Measurements from ENCODE around the gene DDX21.
A peak's percentile ranks its signal among the peaks of the same experiment; 100 is the strongest.
"Not testable (repeated sequence)": the region's sequence is repeated elsewhere in the genome, so short reads cannot be mapped to it uniquely, and the experiment has no call there.

The DDX21 gene

GRCh38 chr10:68957654-68958053 is 1.7 kb downstream of the DDX21 start:
- Histone ChIP-seq H3K4me1 (ENCODE audit: insufficient read depth, low read length) (peaks cover 7% of the 10 kb centered on the region), H3K4me3 (ENCODE audit: low read length) (peak overlapping the region; percentile 87), H3K9me3 (ENCODE audit: low read length) (no peaks in the 10 kb centered on the region), H2AFZ (ENCODE audit: low read depth, low read length) (no peak overlapping the region), H3K36me3 (ENCODE audit: insufficient read depth, low read length) (peaks cover 28% of the 10 kb centered on the region), H3K27me3 (ENCODE audit: insufficient read depth, low read length) (no peaks in the 10 kb centered on the region)

- Histone ChIP-seq H2AFZ (ENCODE audit: low read depth, low read length) (no peak overlapping the region), H3K36me3 (ENCODE audit: insufficient read depth, low read length) (peaks cover 45% of the 10 kb centered on the region), H3K9me3 (ENCODE audit: low read length) (no peaks in the 10 kb centered on the region), H3K4me1 (ENCODE audit: insufficient read depth, low read length) (peaks cover 7% of the 10 kb centered on the region), H3K27me3 (ENCODE audit: insufficient read depth, low read length) (no peaks in the 10 kb centered on the region), H3K4me3 (ENCODE audit: low read length) (no peak overlapping the region)
Observed at GRCh38 chr10:68959695-68960527, 3.9 kb downstream of the DDX21 start.

GRCh38 chr10:68963151-68963550 is 7.2 kb downstream of the DDX21 start:
- H3K9me3 ChIP-seq (ENCODE audit: low read length) = no peaks in the 10 kb centered on the region
- H3K4me1 ChIP-seq (ENCODE audit: insufficient read depth, low read length) = no peaks in the 10 kb centered on the region
- peaks cover 71% of the 10 kb centered on the region for H3K36me3 ChIP-seq (ENCODE audit: insufficient read depth, low read length)
- no peaks in the 10 kb centered on the region for H3K27me3 ChIP-seq (ENCODE audit: insufficient read depth, low read length)
- no peak overlapping the region for H2AFZ ChIP-seq (ENCODE audit: low read depth, low read length)
- H3K4me3 ChIP-seq (ENCODE audit: low read length) = no peak overlapping the region

- Histone ChIP-seq H3K4me3 (ENCODE audit: low read length) (no peak overlapping the region), H2AFZ (ENCODE audit: low read depth, low read length) (no peak overlapping the region), H3K4me1 (ENCODE audit: insufficient read depth, low read length) (no peaks in the 10 kb centered on the region), H3K9me3 (ENCODE audit: low read length) (no peaks in the 10 kb centered on the region), H3K36me3 (ENCODE audit: insufficient read depth, low read length) (peaks cover 88% of the 10 kb centered on the region), H3K27me3 (ENCODE audit: insufficient read depth, low read length) (no peaks in the 10 kb centered on the region)
Observed at GRCh38 chr10:68973975-68974374, 18.0 kb downstream of the DDX21 start.

GRCh38 chr10:68975936-68976473 is 20.0 kb downstream of the DDX21 start:
- H3K4me3 ChIP-seq (ENCODE audit: low read length); H3K9me3 ChIP-seq (ENCODE audit: low read length); H3K4me1 ChIP-seq (ENCODE audit: insufficient read depth, low read length); H2AFZ ChIP-seq (ENCODE audit: low read depth, low read length); H3K27me3 ChIP-seq (ENCODE audit: insufficient read depth, low read length): not testable (repeated sequence)
- peaks cover 86% of the 10 kb centered on the region for H3K36me3 ChIP-seq (ENCODE audit: insufficient read depth, low read length)

GRCh38 chr10:68979738-68980137 is 23.8 kb downstream of the DDX21 start:
- H3K36me3 ChIP-seq (ENCODE audit: insufficient read depth, low read length) = peaks cover 81% of the 10 kb centered on the region
- H3K9me3 ChIP-seq (ENCODE audit: low read length); H3K4me1 ChIP-seq (ENCODE audit: insufficient read depth, low read length); H3K4me3 ChIP-seq (ENCODE audit: low read length); H3K27me3 ChIP-seq (ENCODE audit: insufficient read depth, low read length); H2AFZ ChIP-seq (ENCODE audit: low read depth, low read length): not testable (repeated sequence)

GRCh38 chr10:68981074-68981473 is 25.1 kb downstream of the DDX21 start:
- Histone ChIP-seq H3K9me3 (ENCODE audit: low read length) (no peaks in the 10 kb centered on the region), H3K27me3 (ENCODE audit: insufficient read depth, low read length) (no peaks in the 10 kb centered on the region), H3K4me1 (ENCODE audit: insufficient read depth, low read length) (no peaks in the 10 kb centered on the region), H3K4me3 (ENCODE audit: low read length) (no peak overlapping the region), H3K36me3 (ENCODE audit: insufficient read depth, low read length) (peaks cover 74% of the 10 kb centered on the region), H2AFZ (ENCODE audit: low read depth, low read length) (no peak overlapping the region)

GRCh38 chr10:68982389-68982788 is 26.4 kb downstream of the DDX21 start:
- Histone ChIP-seq H3K4me1 (ENCODE audit: insufficient read depth, low read length) (no peaks in the 10 kb centered on the region), H3K27me3 (ENCODE audit: insufficient read depth, low read length) (no peaks in the 10 kb centered on the region), H3K4me3 (ENCODE audit: low read length) (no peak overlapping the region), H2AFZ (ENCODE audit: low read depth, low read length) (no peak overlapping the region), H3K36me3 (ENCODE audit: insufficient read depth, low read length) (peaks cover 64% of the 10 kb centered on the region), H3K9me3 (ENCODE audit: low read length) (no peaks in the 10 kb centered on the region)

GRCh38 chr10:68987611-68988010 is 31.6 kb downstream of the DDX21 start:
- Histone ChIP-seq H3K27me3 (ENCODE audit: insufficient read depth, low read length) (no peaks in the 10 kb centered on the region), H2AFZ (ENCODE audit: low read depth, low read length) (no peak overlapping the region), H3K9me3 (ENCODE audit: low read length) (no peaks in the 10 kb centered on the region), H3K36me3 (ENCODE audit: insufficient read depth, low read length) (peaks cover 29% of the 10 kb centered on the region), H3K4me3 (ENCODE audit: low read length) (no peak overlapping the region), H3K4me1 (ENCODE audit: insufficient read depth, low read length) (peaks cover 14% of the 10 kb centered on the region)

GRCh38 chr10:68988530-68989316 is 32.8 kb downstream of the DDX21 start, which contains the start of gene KIFBP:
TSS of gene KIFBP (plus strand) at chr10:68988803. CDS start at chr10:68988833, 30 bp downstream.
- Histone ChIP-seq H3K4me1 (ENCODE audit: insufficient read depth, low read length) (peaks cover 15% of the 10 kb centered on the region), H2AFZ (ENCODE audit: low read depth, low read length) (peak within 1 kb of the TSS; percentile 64), H3K9me3 (ENCODE audit: low read length) (no peaks in the 10 kb centered on the region), H3K27me3 (ENCODE audit: insufficient read depth, low read length) (no peaks in the 10 kb centered on the region), H3K4me3 (ENCODE audit: low read length) (peak within 1 kb of the TSS; percentile 81), H3K36me3 (ENCODE audit: insufficient read depth, low read length) (peaks cover 24% of the 10 kb centered on the region)

GRCh38 chr10:68989317-68989990 is 33.5 kb downstream of the DDX21 start:
- Histone ChIP-seq H3K9me3 (ENCODE audit: low read length) (no peaks in the 10 kb centered on the region), H3K4me3 (ENCODE audit: low read length) (peak overlapping the region; percentile 81), H3K36me3 (ENCODE audit: insufficient read depth, low read length) (peaks cover 17% of the 10 kb centered on the region), H2AFZ (ENCODE audit: low read depth, low read length) (peak overlapping the region; percentile 64), H3K27me3 (ENCODE audit: insufficient read depth, low read length) (no peaks in the 10 kb centered on the region), H3K4me1 (ENCODE audit: insufficient read depth, low read length) (peaks cover 15% of the 10 kb centered on the region)

- peaks cover 15% of the 10 kb centered on the region for H3K4me1 ChIP-seq (ENCODE audit: insufficient read depth, low read length)
- peaks cover 11% of the 10 kb centered on the region for H3K36me3 ChIP-seq (ENCODE audit: insufficient read depth, low read length)
- no peak overlapping the region for H2AFZ ChIP-seq (ENCODE audit: low read depth, low read length)
- H3K9me3 ChIP-seq (ENCODE audit: low read length) = no peaks in the 10 kb centered on the region
- no peak overlapping the region for H3K4me3 ChIP-seq (ENCODE audit: low read length)
- H3K27me3 ChIP-seq (ENCODE audit: insufficient read depth, low read length) = no peaks in the 10 kb centered on the region
Observed at GRCh38 chr10:68992636-68993440, 36.9 kb downstream of the DDX21 start.
